Smooth muscle cell (in vitro differentiated cells): Measurements from ENCODE around the gene SLC8B1. TPM values are rescaled to one million over a fixed set of nuclear protein-coding genes. Genes with fewer than 3 reads are reported as not detected.

Experiments used
- DNase-seq: peaks from one replicate; lab custom pipeline; 2025; ENCODE audit not compliant: unreplicated experiment; lab: John Stamatoyannopoulos, UW
- H2AFZ ChIP-seq: fragments of 200-600 bp; sonication (generic); 2 replicates; pipeline ENCODE4 v1.6.0; 2016; ENCODE audit warnings: antibody characterized with exemption, low read depth, mild to moderate bottlenecking
- H3F3A ChIP-seq: fragments of 200-600 bp; sonication (generic); 2 replicates; pipeline ENCODE4 v1.6.0; 2017; ENCODE audit warnings: antibody characterized with exemption, low read depth
- H3K27ac ChIP-seq: fragments of 200-600 bp; sonication (generic); 2 replicates; pipeline ENCODE4 v1.5.1; 2016; ENCODE audit warnings: low read depth, mild to moderate bottlenecking
- H3K27me3 ChIP-seq: fragments of 200-600 bp; sonication (generic); 2 replicates; pipeline ENCODE4 v1.6.1; 2016; ENCODE audit warnings: low read depth, mild to moderate bottlenecking
- H3K36me3 ChIP-seq: fragments of 200-600 bp; sonication (generic); 2 replicates; pipeline ENCODE4 v1.5.1; 2016; ENCODE audit warnings: low read depth
- H3K4me1 ChIP-seq: fragments of 200-600 bp; sonication (generic); 2 replicates; pipeline ENCODE4 v1.5.1; 2016; ENCODE audit warnings: low read depth
- H3K4me2 ChIP-seq: fragments of 200-600 bp; sonication (generic); 2 replicates; pipeline ENCODE4 v1.6.0; 2016; ENCODE audit warnings: mild to moderate bottlenecking
- H3K4me3 ChIP-seq: fragments of 200-600 bp; sonication (generic); 2 replicates; pipeline ENCODE4 v1.5.1; 2016; ENCODE audit warnings: mild to moderate bottlenecking
- H3K79me2 ChIP-seq: fragments of 200-600 bp; sonication (generic); 2 replicates; pipeline ENCODE4 v1.6.0; 2016; ENCODE audit warnings: low read depth, mild to moderate bottlenecking
- H3K9ac ChIP-seq: fragments of 200-600 bp; sonication (generic); 2 replicates; pipeline ENCODE4 v1.6.0; 2016; ENCODE audit warnings: low read depth
- H3K9me3 ChIP-seq: fragments of 200-600 bp; sonication (generic); replicated peaks from 2 replicates; pipeline ENCODE4 v1.5.1; 2016; ENCODE audit warnings: low read depth
- H4K20me1 ChIP-seq: fragments of 200-600 bp; sonication (generic); 2 replicates; pipeline ENCODE4 v1.6.0; 2016; ENCODE audit warnings: low read depth
- CTCF ChIP-seq: fragments of 200-600 bp; sonication (generic); IDR thresholded peaks from 2 replicates; pipeline ENCODE4 v1.5.1; 2017; ENCODE audit warnings: borderline replicate concordance, mild to moderate bottlenecking, antibody characterized with exemption; ENCODE audit not compliant: insufficient read depth, poor library complexity, severe bottlenecking
- WGBS: methylation state at CpG from one replicate; pipeline ENCODE4 v1.1.7; 2016; ENCODE audit warnings: low lambda C conversion rate; 5-methylcytosine and 5-hydroxymethylcytosine counted together
- polyA plus RNA-seq: library from polyadenylated mRNA; unstranded; fragments of >200 nt; fragmentation: Nextera tagmentation; extraction: Ambion mirVana; gene quantifications from 2 replicates; pipeline ENCODE4 v1.2.1, GENCODE V29; 2016
- total RNA-seq: library from RNA; depleted of rRNA; stranded (reverse); fragments of >200 nt; gene quantifications from 2 replicates; pipeline ENCODE4 v1.2.3, GENCODE V29; 2014

Gene SLC8B1
- total and polyA plus RNA-seq, 2 experiments from 2014 or later = 11.8 to 14.3 TPM

- TF ChIP-seq CTCF = no peak
- H3K79me2 ChIP-seq = no peaks in the 10 kb centered on the region
- no peaks in the 10 kb centered on the region for H3K9me3 ChIP-seq
- no peaks in the 10 kb centered on the region for H3F3A ChIP-seq
- no peak overlapping the region for H2AFZ ChIP-seq
- no peaks in the 10 kb centered on the region for H3K27me3 ChIP-seq
- H3K27ac ChIP-seq = no peak overlapping the region
- H4K20me1 ChIP-seq = no peaks in the 10 kb centered on the region
- DNase-seq = no peak
- H3K9ac ChIP-seq = no peak overlapping the region
- no peak overlapping the region for H3K4me3 ChIP-seq
- no peaks in the 10 kb centered on the region for H3K36me3 ChIP-seq
- WGBS = 84% methylated on average over 18 of the region's 19 CpGs
- H3K4me1 ChIP-seq = no peaks in the 10 kb centered on the region
- no peak overlapping the region for H3K4me2 ChIP-seq
Observed at GRCh38 chr12:113348849-113349536, 14.1 kb upstream of the SLC8B1 start.

DNA sequence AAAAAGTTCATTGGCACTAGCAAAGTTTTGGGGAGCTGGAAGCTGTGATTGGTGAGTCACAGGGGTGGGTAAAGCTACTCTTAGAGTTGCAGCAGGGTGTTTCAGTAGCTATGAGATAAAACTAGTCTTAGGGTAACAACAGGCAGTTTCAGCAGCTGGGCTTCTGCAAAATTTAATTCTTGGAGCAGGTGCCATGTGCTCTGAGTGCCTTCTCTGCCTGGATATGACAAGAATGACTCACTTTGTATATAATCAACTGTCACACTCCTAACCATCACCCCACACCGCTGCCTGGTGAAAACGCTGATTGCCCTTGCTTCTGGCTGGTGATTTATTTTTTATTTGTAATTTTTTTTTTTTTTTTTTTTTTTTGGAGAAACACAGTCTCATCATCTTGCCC lies 13.0 kb upstream of the SLC8B1 start:
- Histone ChIP-seq H3K4me3 (no peak overlapping the region), H3K27ac (no peak overlapping the region), H3F3A (no peaks in the 10 kb centered on the region), H3K27me3 (no peaks in the 10 kb centered on the region), H4K20me1 (no peaks in the 10 kb centered on the region), H3K36me3 (no peaks in the 10 kb centered on the region), H3K4me2 (no peak overlapping the region), H3K4me1 (no peaks in the 10 kb centered on the region), H3K79me2 (no peaks in the 10 kb centered on the region), H3K9ac (no peak overlapping the region), H2AFZ (no peak overlapping the region), H3K9me3 (no peaks in the 10 kb centered on the region)
- 96% methylated on average over 2 of the region's 2 CpGs for WGBS
- no peak for TF ChIP-seq CTCF
- no peak for DNase-seq

DNA sequence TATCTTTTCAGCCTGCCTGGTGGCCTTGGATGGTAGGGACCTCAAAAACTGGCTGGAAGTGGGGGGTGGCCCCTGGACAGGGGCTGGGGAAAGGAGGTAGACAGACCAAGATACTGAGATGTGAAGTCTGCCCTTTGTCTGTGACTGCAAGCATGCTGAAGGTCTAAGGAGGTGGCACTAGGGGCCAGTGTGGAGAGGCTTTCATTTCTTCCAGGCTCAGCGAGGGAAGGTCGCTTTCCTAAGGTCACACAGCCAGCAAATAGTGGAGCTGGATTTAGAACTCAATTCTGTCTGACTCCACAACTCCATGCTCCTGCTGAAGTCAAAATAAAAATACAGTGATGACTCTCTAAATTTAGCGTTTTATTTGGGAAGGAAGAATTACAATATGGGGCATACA lies 12.2 kb upstream of the SLC8B1 start:
- DNase-seq = no peak
- H3K4me2 ChIP-seq = no peak overlapping the region
- TF ChIP-seq CTCF = no peak
- no peak overlapping the region for H3K27ac ChIP-seq
- H3K36me3 ChIP-seq = no peaks in the 10 kb centered on the region
- no peak overlapping the region for H2AFZ ChIP-seq
- H3K9ac ChIP-seq = no peak overlapping the region
- no peaks in the 10 kb centered on the region for H3K79me2 ChIP-seq
- H3K4me3 ChIP-seq = no peak overlapping the region
- H3K4me1 ChIP-seq = no peaks in the 10 kb centered on the region
- 90% methylated on average over 3 of the region's 3 CpGs for WGBS
- H3K27me3 ChIP-seq = no peaks in the 10 kb centered on the region
- no peaks in the 10 kb centered on the region for H4K20me1 ChIP-seq
- H3K9me3 ChIP-seq = no peaks in the 10 kb centered on the region
- no peaks in the 10 kb centered on the region for H3F3A ChIP-seq

DNA sequence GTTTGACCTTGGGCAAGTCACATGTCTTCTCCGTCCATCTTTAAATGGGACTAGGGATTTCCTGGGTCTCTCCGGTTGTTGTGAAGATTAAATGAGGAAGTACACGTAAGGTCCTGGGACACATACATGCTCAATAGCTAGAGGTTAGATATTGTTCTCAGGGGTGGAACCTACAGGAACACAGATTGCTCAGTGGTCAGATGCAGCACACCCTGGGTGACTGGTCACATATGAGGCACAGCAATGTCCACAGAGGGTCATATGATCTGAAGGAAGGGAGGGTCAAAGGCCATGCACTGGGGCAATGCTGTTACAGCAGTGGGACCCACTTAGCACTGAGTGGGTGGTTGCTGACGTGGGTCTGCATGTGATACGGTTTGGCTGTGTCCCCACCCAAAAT lies 11.4 kb upstream of the SLC8B1 start:
- Histone ChIP-seq H3K4me1 (no peaks in the 10 kb centered on the region), H3K79me2 (no peaks in the 10 kb centered on the region), H3K36me3 (no peaks in the 10 kb centered on the region), H4K20me1 (no peaks in the 10 kb centered on the region), H3K9me3 (no peaks in the 10 kb centered on the region), H3K27ac (no peak overlapping the region), H3K4me3 (no peak overlapping the region), H3K27me3 (no peaks in the 10 kb centered on the region), H3K9ac (no peak overlapping the region), H3F3A (no peaks in the 10 kb centered on the region), H2AFZ (no peak overlapping the region), H3K4me2 (no peak overlapping the region)
- TF ChIP-seq CTCF = no peak
- WGBS = 95% methylated on average over 5 of the region's 5 CpGs
- no peak for DNase-seq
